NCI-H2196 (cell line): ENCODE measurements around the gene PSD4.

ENCODE experiments used
- DNase-seq: peaks from one replicate; lab custom pipeline; 2025; ENCODE audit not compliant: unreplicated experiment; lab: John Stamatoyannopoulos, UW

Gene PSD4

GRCh38 chr2:113183264-113183663 is 9.5 kb downstream of the PSD4 start:
- no peak for DNase-seq

- no peak for DNase-seq
These were observed 9.9 kb downstream of the PSD4 start for GRCh38 chr2:113183703-113184102.

- no peak for DNase-seq
These were observed 10.9 kb downstream of the PSD4 start for GRCh38 chr2:113184531-113185230.

- no peak for DNase-seq
These were observed 12.1 kb downstream of the PSD4 start for GRCh38 chr2:113185664-113186432.

- DNase-seq = no peak
These were observed 12.6 kb downstream of the PSD4 start for GRCh38 chr2:113186433-113186796.

GRCh38 chr2:113187771-113188170 is 14.0 kb downstream of the PSD4 start:
- no peak for DNase-seq

GRCh38 chr2:113190871-113191270 is 17.1 kb downstream of the PSD4 start:
- no peak for DNase-seq

GRCh38 chr2:113192459-113193100 is 18.8 kb downstream of the PSD4 start:
- DNase-seq = no peak

- no peak for DNase-seq
These were observed 22.2 kb downstream of the PSD4 start for GRCh38 chr2:113195923-113196501.

- no peak for DNase-seq
These were observed 23.1 kb downstream of the PSD4 start for GRCh38 chr2:113196839-113197238.

GRCh38 chr2:113197347-113198047 is 23.7 kb downstream of the PSD4 start:
- DNase-seq = no peak

- DNase-seq = no peak
These were observed 24.4 kb downstream of the PSD4 start for GRCh38 chr2:113198048-113198789.

GRCh38 chr2:113198790-113199612 is 25.2 kb downstream of the PSD4 start:
- peak; percentile 93 for DNase-seq

GRCh38 chr2:113200236-113200635 is 26.5 kb downstream of the PSD4 start:
- no peak for DNase-seq

GRCh38 chr2:113200736-113201490 is 27.1 kb downstream of the PSD4 start:
- no peak for DNase-seq

GRCh38 chr2:113201496-113202304 is 27.9 kb downstream of the PSD4 start:
- no peak for DNase-seq

- no peak for DNase-seq
These were observed 28.8 kb downstream of the PSD4 start for GRCh38 chr2:113202305-113203216.
